H1 (cell line): Measurements from ENCODE around the gene HS2ST1.

Experiments used
- ASH2L ChIP-seq: fragments of 200-600, 300-600 bp; sonication (generic); IDR thresholded peaks from one replicate; pipeline ENCODE4 v1.7.1; 2017; ENCODE audit warnings: low read length
- CTCF ChIP-seq, 3 experiments: IDR thresholded peaks; 1 replicate in 2 of 3; 2 replicates in 1 of 3; pipeline versions ENCODE4 v1.5.1 to v1.6.1; 2011; ENCODE audit warnings: low read length in 3 of 3, mild to moderate bottlenecking in 3 of 3, inconsistent platforms in 2 of 3, low read depth in 1 of 3, moderate library complexity in 1 of 3; ENCODE audit not compliant: insufficient read depth in 1 of 3; ENCODE audit errors: control extremely low read depth in 1 of 3
- EZH2 ChIP-seq: fragments of 200-600 bp; sonication (generic); IDR thresholded peaks from 2 replicates; pipeline ENCODE4 v1.7.1; 2012; ENCODE audit warnings: low read depth, mild to moderate bottlenecking, moderate library complexity, low read length, inconsistent platforms; ENCODE audit not compliant: severe bottlenecking
- JUN ChIP-seq: IDR thresholded peaks from 2 replicates; pipeline ENCODE4 v1.6.1; 2011; ENCODE audit warnings: low read depth, mild to moderate bottlenecking, improper control_type of control experiment, low read length
- MAX ChIP-seq: IDR thresholded peaks from 2 replicates; pipeline ENCODE4 v1.6.1; 2012; ENCODE audit warnings: inconsistent platforms
- TAF7 ChIP-seq: optimal IDR thresholded peaks from 2 replicates; pipeline ENCODE3; 2011; ENCODE audit warnings: low read depth, mild to moderate bottlenecking, inconsistent platforms, low read length, moderate library complexity, borderline replicate concordance
- TBP ChIP-seq: IDR thresholded peaks from 2 replicates; pipeline ENCODE4 v1.6.1; 2011; ENCODE audit warnings: low read depth, low read length, improper control_type of control experiment

- TF ChIP-seq JUN (no peak), CTCF (IDR thresholded peaks at IDR 0.05; ENCODE audit: control extremely low read depth in 1 of 3, insufficient read depth in 1 of 3, low read depth in 1 of 3, low read length in 3 of 3) (no peak), TAF7 (no peak), TBP (no peak), EZH2 (no peak), MAX (no peak), ASH2L (no peak)
These were observed 234.2 kb downstream of the HS2ST1 start for GRCh38 chr1:87148661-87149060.
